HG03159 (cell line): Measurements from ENCODE around the gene HARBI1.

Experiments
- ATAC-seq: cut with Tn5 transposase; IDR thresholded peaks from one replicate; pipeline ENCODE4 v1.9.1; 2021; ENCODE audit warnings: mild to moderate bottlenecking, moderate library complexity; ENCODE audit not compliant: unreplicated experiment

HARBI1 gene

GRCh38 chr11:46555267-46556054 lies 61.6 kb downstream of the HARBI1 start:
- peak; percentile 60 for ATAC-seq

GRCh38 chr11:46554213-46555147 lies 62.5 kb downstream of the HARBI1 start:
- no peak for ATAC-seq

- ATAC-seq = no peak
Measured at GRCh38 chr11:46553814-46554212, 63.2 kb downstream of the HARBI1 start.
